GM23248 (cell line): ENCODE results near the gene NIBAN1. TPM values are rescaled to one million over a fixed set of nuclear protein-coding genes. Genes with fewer than 3 reads are reported as not detected.
"Not testable (repeated sequence)": the region's sequence is repeated elsewhere in the genome, so short reads cannot be mapped to it uniquely, and the experiment has no call there.

Experiments
- DNase-seq: peaks from one replicate; pipeline ENCODE4 v3.0.0-alpha.2; 2015
- H2AFZ ChIP-seq: fragments of 200-600 bp; sonication (generic); 2 replicates; pipeline ENCODE4 v1.6.1; 2016; ENCODE audit warnings: antibody characterized with exemption
- H3F3A ChIP-seq: fragments of 200-600 bp; sonication (generic); 2 replicates; pipeline ENCODE4 v1.6.1; 2016; ENCODE audit warnings: mild to moderate bottlenecking, antibody characterized with exemption, mixed run types; ENCODE audit not compliant: insufficient read depth
- H3K27ac ChIP-seq: fragments of 200-600 bp; sonication (generic); 2 replicates; pipeline ENCODE4 v1.5.1; 2016; ENCODE audit warnings: mild to moderate bottlenecking
- H3K27me3 ChIP-seq: fragments of 200-600 bp; sonication (generic); replicated peaks from 2 replicates; pipeline ENCODE4 v1.6.1; 2016; ENCODE audit warnings: mild to moderate bottlenecking; ENCODE audit not compliant: insufficient read depth
- H3K36me3 ChIP-seq: fragments of 200-600 bp; sonication (generic); 2 replicates; pipeline ENCODE4 v1.6.1; 2016; ENCODE audit warnings: low read depth, mild to moderate bottlenecking
- H3K4me1 ChIP-seq: fragments of 200-600 bp; sonication (generic); 2 replicates; pipeline ENCODE4 v1.6.1; 2016; ENCODE audit warnings: mild to moderate bottlenecking; ENCODE audit not compliant: insufficient read depth
- H3K4me2 ChIP-seq: fragments of 200-600 bp; sonication (generic); one replicate; pipeline ENCODE4 v1.6.1; 2016; ENCODE audit warnings: mild to moderate bottlenecking; ENCODE audit not compliant: unreplicated experiment
- H3K4me3 ChIP-seq: fragments of 200-600 bp; sonication (generic); 2 replicates; pipeline ENCODE4 v1.5.1; 2016; ENCODE audit warnings: mild to moderate bottlenecking
- H3K79me2 ChIP-seq: fragments of 200-600 bp; sonication (generic); 2 replicates; pipeline ENCODE4 v1.6.1; 2016; ENCODE audit warnings: mild to moderate bottlenecking; ENCODE audit not compliant: insufficient read depth
- H3K9ac ChIP-seq: fragments of 200-600 bp; sonication (generic); 2 replicates; pipeline ENCODE4 v1.6.1; 2016; ENCODE audit warnings: mild to moderate bottlenecking
- H3K9me2 ChIP-seq: fragments of 200-600 bp; sonication (generic); 2 replicates; pipeline ENCODE4 v1.6.1; 2016; ENCODE audit warnings: mixed run types, mild to moderate bottlenecking, moderate library complexity; ENCODE audit not compliant: insufficient read depth
- H3K9me3 ChIP-seq: fragments of 200-600 bp; sonication (generic); one replicate; pipeline ENCODE4 v1.6.1; 2017; ENCODE audit warnings: low read depth
- H4K20me1 ChIP-seq: fragments of 200-600 bp; sonication (generic); 2 replicates; pipeline ENCODE4 v1.6.0; 2016; ENCODE audit not compliant: insufficient read depth
- EZH2 ChIP-seq: fragments of 200-600 bp; sonication (generic); IDR thresholded peaks from 2 replicates; pipeline ENCODE4 v1.6.1; 2018; ENCODE audit warnings: antibody characterized with exemption, mild to moderate bottlenecking; ENCODE audit not compliant: insufficient read depth, poor library complexity, severe bottlenecking
- EZH2phosphoT487 ChIP-seq: fragments of 200-600 bp; sonication (generic); IDR thresholded peaks from 2 replicates; pipeline ENCODE4 v1.6.1; 2018; ENCODE audit warnings: antibody characterized with exemption, moderate library complexity, mild to moderate bottlenecking, low read depth; ENCODE audit not compliant: insufficient read depth
- whole genome bisulfite sequencing, 2 experiments: methylation state at CpG; one replicate each; pipeline ENCODE4 v1.1.6; 2015 to 2017; ENCODE audit warnings: low lambda C conversion rate in 2 of 2, low coverage in 1 of 2; ENCODE audit errors: missing lambda C conversion rate in 2 of 2; 5-methylcytosine and 5-hydroxymethylcytosine counted together
- in situ Hi-C: fragments of 300-500 bp; cut with MboI; formaldehyde crosslinking; loops from 2 replicates; pipeline ENCODE4 v1.15.0; 2020
- polyA plus RNA-seq: library from polyadenylated mRNA; unstranded; fragments of >200 nt; fragmentation: Nextera tagmentation; extraction: Ambion mirVana; gene quantifications from 2 replicates; pipeline ENCODE4 v1.2.1, GENCODE V29; 2016
- total RNA-seq: library from RNA; depleted of rRNA; stranded (reverse); fragments of >200 nt; shearing (Covaris generic); gene quantifications from 2 replicates; pipeline ENCODE4 v1.2.3, GENCODE V29; 2014

The NIBAN1 gene
- total and polyA plus RNA-seq, 2 experiments from 2014 or later = 19.5 to 34.8 TPM

GRCh38 chr1:184959626-184960025, 14.7 kb downstream of the NIBAN1 start:
- Histone ChIP-seq H3K27ac (no peak overlapping the region), H3K79me2 (peaks cover 12% of the 10 kb centered on the region), H3K27me3 (no peaks in the 10 kb centered on the region), H3K36me3 (no peaks in the 10 kb centered on the region), H4K20me1 (no peaks in the 10 kb centered on the region), H3K9me3 (no peaks in the 10 kb centered on the region), H3K4me2 (no peak overlapping the region), H3K4me1 (peaks cover 9% of the 10 kb centered on the region), H3K4me3 (no peak overlapping the region), H2AFZ (no peak overlapping the region), H3F3A (peaks cover 2% of the 10 kb centered on the region; the same call in 1 of the 2 replicates), H3K9ac (no peak overlapping the region), H3K9me2 (no peaks in the 10 kb centered on the region)
- TF ChIP-seq EZH2phosphoT487 = no peak
- no peak for TF ChIP-seq EZH2
- WGBS, 2 experiments = 24 to 28% methylated on average over 1 of the region's 1 CpG
- in situ Hi-C loops = no loop called here
- no peak for DNase-seq

GRCh38 chr1:184958554-184959353, 15.6 kb downstream of the NIBAN1 start:
- H3K9me2 ChIP-seq = no peaks in the 10 kb centered on the region
- no peaks in the 10 kb centered on the region for H3K27me3 ChIP-seq
- H3K36me3 ChIP-seq = no peaks in the 10 kb centered on the region
- H3K9me3 ChIP-seq = no peaks in the 10 kb centered on the region
- WGBS, 2 experiments = 56 to 66% methylated on average over 4 of the region's 4 CpGs
- TF ChIP-seq EZH2 (no peak), EZH2phosphoT487 (no peak)
- in situ Hi-C loops = no loop called here
- DNase-seq = no peak
- no peak overlapping the region for H2AFZ ChIP-seq
- no peak overlapping the region for H3K27ac ChIP-seq
- peaks cover 17% of the 10 kb centered on the region for H3K4me1 ChIP-seq
- no peak overlapping the region for H3K4me2 ChIP-seq
- H3K9ac ChIP-seq = no peak overlapping the region
- no peak overlapping the region for H3K4me3 ChIP-seq
- peaks cover 12% of the 10 kb centered on the region for H3K79me2 ChIP-seq
- H3F3A ChIP-seq = peaks cover 11% of the 10 kb centered on the region
- H4K20me1 ChIP-seq = no peaks in the 10 kb centered on the region

- H3K27ac ChIP-seq, H3K4me3 ChIP-seq, H3K9me3 ChIP-seq, H3K9ac ChIP-seq, DNase-seq, H3K36me3 ChIP-seq, H3K4me2 ChIP-seq, H2AFZ ChIP-seq, in situ Hi-C loops, H3K9me2 ChIP-seq, H3K27me3 ChIP-seq, H4K20me1 ChIP-seq: not testable (repeated sequence)
- H3F3A ChIP-seq = peaks cover 18% of the 10 kb centered on the region
- H3K79me2 ChIP-seq = peaks cover 12% of the 10 kb centered on the region
- WGBS, 2 experiments = 92 to 96% methylated on average over 2 of the region's 2 CpGs
- H3K4me1 ChIP-seq = peaks cover 26% of the 10 kb centered on the region
These were observed 16.4 kb downstream of the NIBAN1 start for GRCh38 chr1:184957901-184958300.

GRCh38 chr1:184956999-184957700, 17.2 kb downstream of the NIBAN1 start:
- Histone ChIP-seq H3K4me3 (no peak overlapping the region), H3K4me1 (peaks cover 26% of the 10 kb centered on the region), H2AFZ (no peak overlapping the region), H3K27ac (no peak overlapping the region), H3K9me2 (0 out of 2 replicates have a peak, but pooled peaks cover under 1% of the 10 kb centered on the region), H3K9me3 (no peaks in the 10 kb centered on the region), H3K9ac (no peak overlapping the region), H3F3A (peaks cover 18% of the 10 kb centered on the region), H3K36me3 (no peaks in the 10 kb centered on the region), H3K4me2 (no peak overlapping the region), H4K20me1 (no peaks in the 10 kb centered on the region), H3K79me2 (peaks cover 12% of the 10 kb centered on the region), H3K27me3 (no peaks in the 10 kb centered on the region)
- in situ Hi-C loops = no loop called here
- DNase-seq = no peak
- TF ChIP-seq EZH2phosphoT487 (no peak), EZH2 (no peak)
- 93 to 99% methylated on average over 4 of the region's 4 CpGs for WGBS, 2 experiments
